ENCODE data around the gene ST6GALNAC3.

Gene ST6GALNAC3

DNA sequence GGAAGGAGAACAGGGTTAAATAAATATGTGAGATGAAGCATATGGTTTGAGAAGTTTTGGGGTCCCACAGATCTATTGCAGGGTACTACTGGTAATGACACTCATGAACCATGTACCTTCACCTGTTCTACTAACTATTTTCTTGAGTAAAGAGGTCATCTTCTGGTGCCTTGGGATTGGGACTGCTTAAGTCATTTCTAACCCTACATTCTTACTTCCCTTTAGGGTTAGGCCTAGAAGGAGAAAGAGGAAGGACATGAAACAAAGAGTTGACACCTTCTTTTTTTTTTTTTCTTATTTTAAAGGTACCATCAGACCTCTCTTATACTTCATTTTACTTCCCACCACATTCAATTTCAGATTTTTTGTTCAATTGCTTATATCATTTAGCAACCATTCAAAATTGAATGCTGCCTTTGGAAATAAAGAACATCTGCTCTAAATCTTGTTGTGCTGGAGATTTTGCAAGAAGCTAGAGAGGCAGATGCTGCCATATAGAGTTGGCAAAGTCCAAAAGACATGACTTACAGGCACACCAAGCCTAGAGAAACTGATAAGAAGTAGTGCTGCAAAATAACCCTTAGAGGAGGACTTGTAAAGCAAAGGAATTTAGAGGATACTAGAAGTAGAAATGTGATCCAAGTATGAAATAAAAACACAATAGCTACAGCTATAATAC, 418.3 kb downstream of the ST6GALNAC3 start:
- no peaks in the 10 kb centered on the region for H3K27me3 ChIP-seq (ENCODE audit: control insufficient read depth in 2 of 2, insufficient read depth in 2 of 2, low read length in 2 of 2)
- no peak overlapping the region for H3K27ac ChIP-seq (ENCODE audit: low read depth in 2 of 2, low read length in 2 of 2)
- no peaks in the 10 kb centered on the region for H3K9me3 ChIP-seq (ENCODE audit: control insufficient read depth in 2 of 2, low read length in 2 of 2)
- H3K4me3 ChIP-seq (ENCODE audit: low read length in 2 of 2), result no peak overlapping the region
- H3K9ac ChIP-seq (ENCODE audit: low read depth in 1 of 2, low read length in 2 of 2), result no peak overlapping the region
- no peaks in the 10 kb centered on the region for H3K4me1 ChIP-seq (ENCODE audit: control insufficient read depth in 2 of 2, insufficient read depth in 2 of 2, low read length in 2 of 2)
- no peaks in the 10 kb centered on the region for H3K36me3 ChIP-seq (ENCODE audit: control insufficient read depth in 2 of 2, insufficient read depth in 2 of 2, low read length in 2 of 2)

DNA sequence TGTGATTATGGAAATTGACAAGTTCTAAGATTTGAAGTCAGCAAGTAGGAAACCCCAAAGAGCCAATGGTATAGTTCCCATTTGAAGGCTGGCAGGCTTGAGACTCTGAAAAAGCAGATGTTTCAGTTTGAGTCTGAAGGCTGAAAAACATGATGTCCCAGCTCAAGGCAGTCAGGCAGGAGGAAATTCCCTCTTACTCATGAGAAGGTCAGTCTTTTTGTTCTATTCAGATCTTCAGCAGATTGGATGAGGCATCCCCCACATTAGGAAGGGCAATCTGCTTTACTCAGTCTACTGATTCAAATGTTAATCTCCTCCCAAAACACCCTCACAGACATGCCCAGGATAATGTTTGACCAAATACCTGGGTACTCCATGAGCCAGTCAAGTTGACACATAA, 420.3 kb downstream of the ST6GALNAC3 start:
- no peak overlapping the region for H3K4me3 ChIP-seq (ENCODE audit: low read length in 2 of 2)
- no peak overlapping the region for H3K9ac ChIP-seq (ENCODE audit: low read depth in 1 of 2, low read length in 2 of 2)
- H3K27me3 ChIP-seq (ENCODE audit: control insufficient read depth in 2 of 2, insufficient read depth in 2 of 2, low read length in 2 of 2), result no peaks in the 10 kb centered on the region

DNA sequence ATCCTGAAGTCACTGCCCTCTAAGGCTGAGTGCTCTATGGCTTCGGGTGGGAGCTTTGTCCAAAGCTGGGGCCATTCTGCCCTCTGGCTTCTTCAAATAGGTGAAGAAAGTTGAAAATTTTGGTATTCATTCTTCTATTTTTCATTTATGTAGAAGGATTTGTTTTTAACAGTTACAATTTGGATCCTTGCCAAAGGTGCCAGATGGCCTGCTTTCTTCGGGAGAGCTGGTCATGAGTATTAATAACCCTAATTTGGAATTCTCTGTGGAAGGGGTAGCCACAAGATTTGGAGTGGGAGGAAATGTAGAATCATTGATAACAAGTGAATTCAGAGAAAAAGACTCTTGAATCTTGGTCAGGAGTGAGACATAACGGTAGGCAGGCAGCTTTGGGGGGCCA, 422.3 kb downstream of the ST6GALNAC3 start:
- Histone ChIP-seq H3K9ac (ENCODE audit: low read depth in 1 of 2, low read length in 2 of 2) (no peak overlapping the region), H3K4me3 (ENCODE audit: low read length in 2 of 2) (no peak overlapping the region), H3K36me3 (ENCODE audit: control insufficient read depth in 2 of 2, insufficient read depth in 2 of 2, low read length in 2 of 2) (no peaks in the 10 kb centered on the region), H3K9me3 (ENCODE audit: control insufficient read depth in 2 of 2, low read length in 2 of 2) (no peaks in the 10 kb centered on the region), H3K4me1 (ENCODE audit: control insufficient read depth in 2 of 2, insufficient read depth in 2 of 2, low read length in 2 of 2) (no peaks in the 10 kb centered on the region), H3K27ac (ENCODE audit: low read depth in 2 of 2, low read length in 2 of 2) (no peak overlapping the region), H3K27me3 (ENCODE audit: control insufficient read depth in 2 of 2, insufficient read depth in 2 of 2, low read length in 2 of 2) (no peaks in the 10 kb centered on the region)

More for the DNA sequence above, 420.3 kb downstream of the ST6GALNAC3 start:
- no peaks in the 10 kb centered on the region for H3K36me3 ChIP-seq (ENCODE audit: control insufficient read depth in 2 of 2, insufficient read depth in 2 of 2, low read length in 2 of 2)
- H3K4me1 ChIP-seq (ENCODE audit: control insufficient read depth in 2 of 2, insufficient read depth in 2 of 2, low read length in 2 of 2), result no peaks in the 10 kb centered on the region
- H3K9me3 ChIP-seq (ENCODE audit: control insufficient read depth in 2 of 2, low read length in 2 of 2), result no peaks in the 10 kb centered on the region
- no peak overlapping the region for H3K27ac ChIP-seq (ENCODE audit: low read depth in 2 of 2, low read length in 2 of 2)

DNA sequence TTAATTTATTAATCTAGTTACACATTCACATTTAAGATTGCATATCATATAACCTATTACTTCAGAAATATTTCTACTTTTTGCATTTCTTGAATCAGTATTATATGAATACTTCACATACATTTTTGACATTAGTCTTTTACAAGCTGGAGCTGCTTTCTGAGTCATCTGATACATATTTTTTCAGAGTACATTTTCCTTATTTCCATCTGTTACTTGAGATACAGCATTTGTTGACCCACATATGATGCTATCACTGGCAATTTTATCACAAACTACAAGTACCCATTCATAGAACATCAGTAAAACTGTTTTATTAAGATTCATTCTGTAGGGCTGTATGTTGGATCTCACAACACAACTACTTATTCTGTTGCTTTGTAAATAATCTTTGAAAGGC, 425.6 kb downstream of the ST6GALNAC3 start:
- Histone ChIP-seq H3K27me3 (ENCODE audit: control insufficient read depth in 2 of 2, insufficient read depth in 2 of 2, low read length in 2 of 2) (no peaks in the 10 kb centered on the region), H3K4me3 (ENCODE audit: low read length in 2 of 2) (no peak overlapping the region), H3K4me1 (ENCODE audit: control insufficient read depth in 2 of 2, insufficient read depth in 2 of 2, low read length in 2 of 2) (no peaks in the 10 kb centered on the region), H3K27ac (ENCODE audit: low read depth in 2 of 2, low read length in 2 of 2) (no peak overlapping the region), H3K36me3 (ENCODE audit: control insufficient read depth in 2 of 2, insufficient read depth in 2 of 2, low read length in 2 of 2) (no peaks in the 10 kb centered on the region), H3K9me3 (ENCODE audit: control insufficient read depth in 2 of 2, low read length in 2 of 2) (no peaks in the 10 kb centered on the region), H3K9ac (ENCODE audit: low read depth in 1 of 2, low read length in 2 of 2) (no peak overlapping the region)

DNA sequence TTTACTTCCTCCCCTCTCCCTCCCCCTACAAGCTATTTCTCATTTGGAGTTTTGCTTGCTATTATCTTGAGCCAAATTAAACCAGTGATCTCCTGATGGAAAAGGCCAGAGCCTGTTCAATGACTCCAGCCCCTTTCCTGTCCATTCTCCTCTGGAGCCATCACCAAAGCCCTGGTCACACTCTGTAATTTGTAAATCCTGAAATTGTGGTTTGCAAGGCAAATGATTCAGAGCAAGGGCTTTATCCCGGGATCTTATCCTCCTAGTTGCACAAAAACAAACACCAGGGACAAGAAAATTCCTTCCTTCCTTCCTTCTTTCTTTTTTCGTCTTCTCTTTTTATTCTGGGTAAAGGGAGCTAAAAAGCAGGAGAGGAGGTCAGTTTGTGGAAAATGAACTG, 426.6 kb downstream of the ST6GALNAC3 start:
- H3K36me3 ChIP-seq (ENCODE audit: control insufficient read depth in 2 of 2, insufficient read depth in 2 of 2, low read length in 2 of 2), result no peaks in the 10 kb centered on the region

DNA sequence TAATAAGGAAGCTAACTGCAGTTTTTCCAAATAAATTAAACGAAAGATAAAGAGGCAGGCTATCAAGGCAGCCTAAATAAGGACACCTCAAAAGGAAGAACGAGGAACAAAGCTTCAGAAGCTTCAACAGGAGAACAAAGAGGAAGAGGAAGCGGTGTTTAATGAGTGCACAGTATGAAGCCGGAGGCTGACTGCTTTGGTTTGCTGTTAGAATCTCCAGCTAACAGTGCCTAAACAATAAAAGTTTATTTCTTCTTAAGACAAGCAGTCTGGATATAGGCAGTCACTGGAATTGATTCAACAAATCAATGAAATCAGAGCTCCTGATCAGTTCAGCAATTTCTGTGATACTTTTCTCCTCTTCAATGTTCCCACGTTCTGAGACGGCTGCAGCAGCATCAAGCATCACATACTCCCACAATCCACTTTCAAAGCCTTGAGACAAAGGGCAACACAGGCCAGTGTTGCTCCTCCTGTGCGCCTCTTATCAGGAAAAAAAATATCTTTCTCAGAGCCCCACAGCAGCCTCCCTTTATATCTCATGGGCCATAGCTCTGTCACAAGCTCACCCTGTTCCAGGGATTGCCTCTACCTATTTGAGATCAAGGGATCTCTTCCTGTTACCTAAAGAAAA, 427.2 kb downstream of the ST6GALNAC3 start:
- Histone ChIP-seq H3K27ac (ENCODE audit: low read depth in 2 of 2, low read length in 2 of 2) (no peak overlapping the region), H3K9ac (ENCODE audit: low read depth in 1 of 2, low read length in 2 of 2) (no peak overlapping the region), H3K36me3 (ENCODE audit: control insufficient read depth in 2 of 2, insufficient read depth in 2 of 2, low read length in 2 of 2) (no peaks in the 10 kb centered on the region), H3K4me1 (ENCODE audit: control insufficient read depth in 2 of 2, insufficient read depth in 2 of 2, low read length in 2 of 2) (no peaks in the 10 kb centered on the region), H3K9me3 (ENCODE audit: control insufficient read depth in 2 of 2, low read length in 2 of 2) (no peaks in the 10 kb centered on the region), H3K4me3 (ENCODE audit: low read length in 2 of 2) (no peak overlapping the region), H3K27me3 (ENCODE audit: control insufficient read depth in 2 of 2, insufficient read depth in 2 of 2, low read length in 2 of 2) (no peaks in the 10 kb centered on the region)

More for the DNA sequence above, 426.6 kb downstream of the ST6GALNAC3 start:
- H3K9ac ChIP-seq (ENCODE audit: low read depth in 1 of 2, low read length in 2 of 2), result no peak overlapping the region
- H3K27me3 ChIP-seq (ENCODE audit: control insufficient read depth in 2 of 2, insufficient read depth in 2 of 2, low read length in 2 of 2), result no peaks in the 10 kb centered on the region
- H3K4me1 ChIP-seq (ENCODE audit: control insufficient read depth in 2 of 2, insufficient read depth in 2 of 2, low read length in 2 of 2), result no peaks in the 10 kb centered on the region
- H3K4me3 ChIP-seq (ENCODE audit: low read length in 2 of 2), result no peak overlapping the region
- no peak overlapping the region for H3K27ac ChIP-seq (ENCODE audit: low read depth in 2 of 2, low read length in 2 of 2)
- H3K9me3 ChIP-seq (ENCODE audit: control insufficient read depth in 2 of 2, low read length in 2 of 2), result no peaks in the 10 kb centered on the region

DNA sequence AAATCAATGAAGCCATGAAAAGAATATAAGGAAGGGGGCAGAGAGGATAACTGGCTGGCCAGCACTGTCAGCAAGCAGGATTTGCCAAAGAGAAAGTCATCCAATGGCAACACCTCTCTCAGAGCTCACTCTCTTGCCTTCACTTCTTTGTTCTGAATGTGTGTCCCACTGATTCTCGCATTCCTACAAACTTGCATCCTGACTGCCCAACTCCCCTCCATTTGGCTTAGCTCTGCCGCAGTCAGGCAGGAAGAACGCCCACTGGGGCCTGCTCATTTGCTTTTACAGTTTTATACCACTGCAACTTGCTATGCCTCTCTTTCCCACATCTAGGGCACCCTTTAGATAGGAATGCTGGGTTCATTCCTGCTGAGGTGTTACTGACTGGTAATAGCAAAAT, 428.6 kb downstream of the ST6GALNAC3 start:
- Histone ChIP-seq H3K27me3 (ENCODE audit: control insufficient read depth in 2 of 2, insufficient read depth in 2 of 2, low read length in 2 of 2) (no peaks in the 10 kb centered on the region), H3K9ac (ENCODE audit: low read depth in 1 of 2, low read length in 2 of 2) (no peak overlapping the region), H3K4me3 (ENCODE audit: low read length in 2 of 2) (no peak overlapping the region), H3K4me1 (ENCODE audit: control insufficient read depth in 2 of 2, insufficient read depth in 2 of 2, low read length in 2 of 2) (no peaks in the 10 kb centered on the region), H3K27ac (ENCODE audit: low read depth in 2 of 2, low read length in 2 of 2) (no peak overlapping the region), H3K9me3 (ENCODE audit: control insufficient read depth in 2 of 2, low read length in 2 of 2) (no peaks in the 10 kb centered on the region), H3K36me3 (ENCODE audit: control insufficient read depth in 2 of 2, insufficient read depth in 2 of 2, low read length in 2 of 2) (no peaks in the 10 kb centered on the region)

DNA sequence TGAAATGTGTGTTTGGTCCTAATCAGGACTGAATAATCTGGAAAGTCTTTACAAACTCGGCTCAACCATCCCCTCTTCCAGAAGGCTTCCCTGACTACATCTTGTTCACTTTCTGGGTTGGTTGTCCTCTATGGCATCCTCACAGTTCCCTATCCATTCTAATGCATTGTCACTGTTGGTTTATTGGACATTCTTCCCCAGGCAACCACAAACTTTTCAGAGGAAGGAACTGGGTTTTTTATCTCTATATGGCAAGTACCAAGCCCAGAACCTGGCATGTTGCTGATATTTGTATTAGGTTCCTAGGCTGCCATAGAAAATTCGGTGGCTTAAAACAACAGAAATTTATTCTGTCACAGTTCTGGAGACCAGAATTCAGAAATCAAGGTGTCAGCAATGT, 429.2 kb downstream of the ST6GALNAC3 start:
- Histone ChIP-seq H3K27ac (ENCODE audit: low read depth in 2 of 2, low read length in 2 of 2) (no peak overlapping the region), H3K4me3 (ENCODE audit: low read length in 2 of 2) (no peak overlapping the region), H3K9ac (ENCODE audit: low read depth in 1 of 2, low read length in 2 of 2) (no peak overlapping the region), H3K36me3 (ENCODE audit: control insufficient read depth in 2 of 2, insufficient read depth in 2 of 2, low read length in 2 of 2) (no peaks in the 10 kb centered on the region), H3K27me3 (ENCODE audit: control insufficient read depth in 2 of 2, insufficient read depth in 2 of 2, low read length in 2 of 2) (no peaks in the 10 kb centered on the region), H3K9me3 (ENCODE audit: control insufficient read depth in 2 of 2, low read length in 2 of 2) (no peaks in the 10 kb centered on the region), H3K4me1 (ENCODE audit: control insufficient read depth in 2 of 2, insufficient read depth in 2 of 2, low read length in 2 of 2) (no peaks in the 10 kb centered on the region)

DNA sequence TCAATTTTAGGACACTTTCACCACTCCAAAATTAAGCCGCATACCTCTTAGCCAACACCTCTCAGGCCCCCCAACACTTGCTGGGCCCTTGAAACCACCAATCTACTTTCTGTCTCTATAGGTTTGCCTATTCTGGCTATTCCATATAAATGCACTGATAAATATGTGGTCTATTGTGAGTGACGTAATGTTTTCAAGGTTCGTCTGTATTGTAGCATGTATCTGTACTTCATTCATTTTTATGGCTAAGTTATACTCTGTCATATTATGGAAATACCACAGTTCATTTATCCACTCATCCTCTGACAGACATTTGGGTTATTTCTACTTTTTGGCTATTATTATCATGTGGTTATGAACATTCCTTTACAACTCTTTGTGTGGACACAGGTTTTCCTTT, 432.8 kb downstream of the ST6GALNAC3 start:
- H3K27me3 ChIP-seq (ENCODE audit: control insufficient read depth in 2 of 2, insufficient read depth in 2 of 2, low read length in 2 of 2), result no peaks in the 10 kb centered on the region
- no peak overlapping the region for H3K4me3 ChIP-seq (ENCODE audit: low read length in 2 of 2)
- no peaks in the 10 kb centered on the region for H3K4me1 ChIP-seq (ENCODE audit: control insufficient read depth in 2 of 2, insufficient read depth in 2 of 2, low read length in 2 of 2)
- no peak overlapping the region for H3K9ac ChIP-seq (ENCODE audit: low read depth in 1 of 2, low read length in 2 of 2)
- H3K36me3 ChIP-seq (ENCODE audit: control insufficient read depth in 2 of 2, insufficient read depth in 2 of 2, low read length in 2 of 2), result no peaks in the 10 kb centered on the region
- no peak overlapping the region for H3K27ac ChIP-seq (ENCODE audit: low read depth in 2 of 2, low read length in 2 of 2)
- H3K9me3 ChIP-seq (ENCODE audit: control insufficient read depth in 2 of 2, low read length in 2 of 2), result no peaks in the 10 kb centered on the region

DNA sequence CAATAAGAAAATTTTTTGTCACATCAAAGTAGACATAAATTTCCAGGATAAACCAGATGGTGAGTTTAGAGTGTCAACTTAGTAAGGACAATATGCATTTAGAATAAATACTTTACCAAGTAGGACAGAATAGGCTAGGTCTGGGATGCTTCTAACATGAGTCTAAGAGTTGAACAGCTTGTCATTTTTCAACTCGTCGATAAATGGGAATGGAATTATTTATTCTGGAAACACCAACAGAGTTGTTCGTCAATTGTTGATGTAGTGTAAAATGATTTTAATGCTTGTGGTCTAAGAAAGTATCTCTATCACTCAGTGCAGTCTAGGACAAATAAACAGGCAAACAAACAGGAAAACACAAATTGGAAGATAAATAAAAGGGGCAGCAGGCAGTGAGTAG, 434.3 kb downstream of the ST6GALNAC3 start:
- Histone ChIP-seq H3K9me3 (ENCODE audit: control insufficient read depth in 2 of 2, low read length in 2 of 2) (no peaks in the 10 kb centered on the region), H3K36me3 (ENCODE audit: control insufficient read depth in 2 of 2, insufficient read depth in 2 of 2, low read length in 2 of 2) (no peaks in the 10 kb centered on the region), H3K4me3 (ENCODE audit: low read length in 2 of 2) (no peak overlapping the region), H3K27me3 (ENCODE audit: control insufficient read depth in 2 of 2, insufficient read depth in 2 of 2, low read length in 2 of 2) (no peaks in the 10 kb centered on the region), H3K4me1 (ENCODE audit: control insufficient read depth in 2 of 2, insufficient read depth in 2 of 2, low read length in 2 of 2) (no peaks in the 10 kb centered on the region), H3K27ac (ENCODE audit: low read depth in 2 of 2, low read length in 2 of 2) (no peak overlapping the region), H3K9ac (ENCODE audit: low read depth in 1 of 2, low read length in 2 of 2) (no peak overlapping the region)
